GM13977 (cell line): Measurements from ENCODE around the gene NKD2.

Experiments used
- DNase-seq: peaks from one replicate; pipeline ENCODE4 v3.0.0; 2012; ENCODE audit warnings: low spot score
- in situ Hi-C: fragments of 300-500 bp; cut with MboI; formaldehyde crosslinking; loops from one replicate; pipeline ENCODE4 v1.12.0; 2022; ENCODE audit warnings: low sequenced_read_pairs, low pct_unique_long_range_greater_than_20kb, mixed read lengths, inconsistent platforms; ENCODE audit not compliant: unreplicated experiment
- TF ChIP-seq, protein P1 (sequence below): IDR thresholded peaks from 2 replicates; pipeline ENCODE4 v1.5.1; 2012; ENCODE audit warnings: mild to moderate bottlenecking, control low read depth; ENCODE audit not compliant: insufficient read depth; ENCODE audit errors: extremely low read depth, missing control alignments

NKD2 gene

DNA sequence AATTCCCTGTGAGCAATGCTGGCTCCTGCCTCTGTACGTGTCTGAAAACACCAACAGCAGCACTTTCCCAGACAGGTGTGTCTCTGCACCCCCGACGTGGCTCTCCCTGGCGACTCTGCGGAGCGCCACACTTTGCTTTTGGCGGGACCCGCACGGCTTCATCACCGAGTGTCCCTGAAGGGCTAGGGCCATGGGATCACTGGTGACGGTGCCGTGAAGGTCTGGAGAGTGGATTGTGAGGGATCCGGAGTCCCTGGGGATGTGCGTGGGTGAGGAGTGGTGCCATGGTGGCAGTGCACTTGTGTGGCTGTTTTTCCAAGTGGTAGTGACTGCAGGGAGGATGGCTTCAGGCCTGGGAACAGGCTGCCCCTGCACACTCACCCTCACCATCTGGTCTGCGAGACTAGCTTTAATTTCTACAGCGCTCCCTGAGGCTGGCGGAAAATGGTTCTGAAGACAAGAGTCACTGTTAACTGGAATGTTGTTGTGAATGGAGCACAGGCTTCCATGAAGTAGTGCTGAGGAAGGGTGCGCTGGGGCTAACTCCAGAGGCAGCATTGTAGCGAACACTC is 3.2 kb downstream of the NKD2 start:
- DNase-seq: no peak
- in situ Hi-C loops: no loop called here
- TF ChIP-seq, protein P1, sequence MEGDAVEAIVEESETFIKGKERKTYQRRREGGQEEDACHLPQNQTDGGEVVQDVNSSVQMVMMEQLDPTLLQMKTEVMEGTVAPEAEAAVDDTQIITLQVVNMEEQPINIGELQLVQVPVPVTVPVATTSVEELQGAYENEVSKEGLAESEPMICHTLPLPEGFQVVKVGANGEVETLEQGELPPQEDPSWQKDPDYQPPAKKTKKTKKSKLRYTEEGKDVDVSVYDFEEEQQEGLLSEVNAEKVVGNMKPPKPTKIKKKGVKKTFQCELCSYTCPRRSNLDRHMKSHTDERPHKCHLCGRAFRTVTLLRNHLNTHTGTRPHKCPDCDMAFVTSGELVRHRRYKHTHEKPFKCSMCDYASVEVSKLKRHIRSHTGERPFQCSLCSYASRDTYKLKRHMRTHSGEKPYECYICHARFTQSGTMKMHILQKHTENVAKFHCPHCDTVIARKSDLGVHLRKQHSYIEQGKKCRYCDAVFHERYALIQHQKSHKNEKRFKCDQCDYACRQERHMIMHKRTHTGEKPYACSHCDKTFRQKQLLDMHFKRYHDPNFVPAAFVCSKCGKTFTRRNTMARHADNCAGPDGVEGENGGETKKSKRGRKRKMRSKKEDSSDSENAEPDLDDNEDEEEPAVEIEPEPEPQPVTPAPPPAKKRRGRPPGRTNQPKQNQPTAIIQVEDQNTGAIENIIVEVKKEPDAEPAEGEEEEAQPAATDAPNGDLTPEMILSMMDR: no peak

DNA sequence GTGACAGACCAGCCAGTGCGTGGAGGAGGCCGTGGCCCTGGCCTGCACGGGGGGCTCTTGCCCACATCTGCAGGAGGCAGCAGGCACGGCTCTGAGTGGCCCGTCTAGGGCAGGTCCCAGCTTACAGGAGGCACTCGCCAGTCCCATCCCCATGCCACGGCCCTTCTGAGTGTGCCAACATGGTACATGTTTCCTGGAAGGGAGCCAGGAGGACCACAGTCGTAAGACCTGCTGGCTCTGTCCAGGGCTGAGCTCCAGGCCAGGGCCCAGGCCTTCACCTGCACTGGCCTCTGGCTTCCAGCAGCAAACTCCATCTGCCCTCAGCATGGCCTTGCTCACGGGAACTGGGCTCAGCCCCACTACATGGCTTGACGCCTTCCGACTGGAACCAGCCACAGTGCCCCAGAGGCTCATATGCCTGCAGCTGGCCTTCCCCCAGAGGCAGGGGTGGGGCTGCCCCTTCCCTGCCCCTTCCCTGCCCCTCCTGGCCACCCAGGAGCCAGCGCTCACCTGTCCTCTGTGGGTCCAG is 3.8 kb downstream of the NKD2 start:
- TF ChIP-seq, protein P1: no peak
- no peak for DNase-seq
- in situ Hi-C loops: no loop called here

DNA sequence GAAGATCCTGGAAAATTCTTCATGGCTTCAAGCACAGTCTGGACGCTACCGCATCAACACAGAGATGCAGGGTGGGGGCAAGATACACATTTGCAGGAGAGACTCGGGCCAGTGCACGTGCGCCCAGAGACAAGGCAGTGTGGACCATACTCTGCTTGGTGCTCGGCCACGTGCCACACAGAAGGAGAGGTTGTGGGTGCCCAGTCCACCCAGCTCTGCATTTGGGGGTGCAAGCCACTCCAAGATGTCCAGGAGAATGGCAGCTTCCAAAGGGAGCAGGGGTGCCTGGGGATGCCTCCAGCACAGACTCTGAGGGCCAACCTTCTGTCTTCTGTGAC is 4.3 kb downstream of the NKD2 start:
- DNase-seq: no peak
- TF ChIP-seq, protein P1: no peak
- in situ Hi-C loops: no loop called here

DNA sequence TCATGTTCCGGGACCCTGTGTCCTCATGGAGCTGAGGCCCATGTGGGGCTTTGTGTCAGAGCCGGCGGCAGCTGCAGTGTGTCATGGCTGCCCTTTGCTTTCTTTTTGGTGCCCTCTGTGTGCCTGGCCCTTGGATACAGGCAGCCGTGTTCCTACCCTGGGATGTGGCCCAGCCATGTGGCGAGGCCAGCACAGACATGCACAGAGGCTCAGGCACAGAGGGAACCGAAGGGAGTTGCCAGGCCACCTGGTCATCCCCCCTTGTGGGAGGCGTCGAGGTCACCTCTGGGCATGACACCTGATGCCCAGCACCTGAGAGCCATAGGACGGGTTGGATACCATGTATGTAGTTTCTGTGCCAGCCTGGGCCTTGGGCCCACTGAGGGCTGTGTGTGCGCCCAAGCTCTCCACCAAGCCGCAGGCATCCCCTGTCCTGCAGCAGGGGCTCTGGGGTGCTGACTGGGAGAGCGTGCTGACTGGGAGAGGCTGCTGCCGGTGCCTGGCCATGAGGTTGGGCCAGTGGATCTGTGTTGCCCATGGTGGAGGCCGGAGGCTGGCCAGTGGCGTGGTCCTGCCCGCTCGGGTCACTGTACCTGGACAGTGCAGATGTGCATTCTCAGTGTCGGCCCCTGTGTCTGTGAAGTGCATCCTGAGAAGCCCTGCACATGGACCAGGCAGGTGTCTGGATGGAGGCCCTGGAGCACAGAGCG is 4.8 kb downstream of the NKD2 start:
- no peak for DNase-seq
- in situ Hi-C loops: no loop called here
- TF ChIP-seq, protein P1: no peak

DNA sequence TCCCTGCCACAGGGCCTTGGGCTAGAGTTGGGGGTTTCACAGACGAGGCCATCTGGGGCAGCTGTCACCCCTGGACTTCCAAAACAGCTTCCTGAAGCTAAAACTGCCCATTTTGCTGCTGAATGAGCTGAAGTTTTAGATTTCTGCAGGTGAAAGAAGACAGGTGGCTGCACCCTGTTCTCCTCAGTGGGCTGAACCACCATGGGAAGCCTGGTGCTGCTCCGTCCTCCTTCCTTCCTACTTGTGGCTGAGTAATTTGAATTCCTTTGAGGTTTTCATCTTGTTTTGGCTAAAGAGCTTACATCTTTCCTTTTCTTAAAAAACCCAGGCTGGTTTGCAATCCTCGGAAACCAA is 5.3 kb downstream of the NKD2 start:
- TF ChIP-seq, protein P1: no peak
- in situ Hi-C loops: no loop called here
- DNase-seq: no peak

DNA sequence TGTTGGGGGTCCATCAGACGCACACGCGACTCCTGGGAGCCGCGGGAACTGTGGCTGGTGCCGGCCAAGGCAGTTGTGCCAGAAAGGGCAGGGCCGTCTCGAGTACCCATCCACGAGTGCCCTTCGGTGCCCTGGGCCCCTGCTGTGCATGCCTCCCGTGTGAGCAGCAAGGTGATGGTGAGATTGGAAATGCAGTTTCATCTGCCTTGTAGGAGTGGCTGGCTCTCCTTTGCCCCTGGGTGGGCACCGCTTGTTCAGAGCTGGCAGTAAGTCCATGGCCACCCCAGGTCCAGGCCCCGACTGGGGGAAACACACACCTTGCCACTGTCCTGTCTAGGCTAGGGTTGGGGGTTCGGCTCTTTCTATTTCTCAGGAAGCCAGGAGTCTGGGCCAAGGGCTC is 5.7 kb downstream of the NKD2 start:
- TF ChIP-seq, protein P1: no peak
- in situ Hi-C loops: no loop called here
- no peak for DNase-seq

DNA sequence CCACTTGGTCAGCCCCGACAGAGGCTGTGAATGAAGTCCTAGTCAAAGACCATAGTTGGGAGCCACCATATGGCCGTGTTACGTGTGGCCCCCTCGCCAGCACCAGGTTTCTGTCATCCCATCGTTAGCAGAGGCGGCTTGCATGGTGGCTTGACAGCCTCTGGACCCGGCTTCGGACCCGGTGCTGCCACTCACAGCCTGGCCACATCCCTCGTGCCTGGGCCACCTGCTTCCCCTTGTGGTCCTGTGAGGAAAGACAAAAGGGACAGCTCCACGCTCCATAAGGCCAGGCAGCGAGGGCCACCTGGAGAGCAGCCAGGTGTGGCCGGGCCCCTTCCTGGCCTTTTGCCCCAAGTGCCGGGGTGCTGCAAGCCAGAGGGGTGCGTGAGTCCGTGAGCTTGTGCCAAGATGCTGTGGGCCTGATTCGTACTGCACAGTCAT is 6.2 kb downstream of the NKD2 start:
- in situ Hi-C loops: no loop called here
- TF ChIP-seq, protein P1: no peak
- no peak for DNase-seq
